IPS-NIHi11 (cell line): Measurements from ENCODE around the gene IFT20.
"Not testable (repeated sequence)": the region's sequence is repeated elsewhere in the genome, so short reads cannot be mapped to it uniquely, and the experiment has no call there.

Experiments used
- DNase-seq: peaks from one replicate; pipeline ENCODE4 v3.0.0; 2012; ENCODE audit warnings: mixed read lengths, low spot score

The IFT20 gene

GRCh38 chr17:28315846-28316705, 19.2 kb downstream of the IFT20 start:
- DNase-seq, result no peak

GRCh38 chr17:28313841-28314240, 21.4 kb downstream of the IFT20 start:
- no peak for DNase-seq

GRCh38 chr17:28306954-28307401, 28.3 kb downstream of the IFT20 start:
- peak; percentile 13 for DNase-seq

GRCh38 chr17:28298449-28298848, 36.8 kb downstream of the IFT20 start:
- no peak for DNase-seq

GRCh38 chr17:28295677-28296578, 39.3 kb downstream of the IFT20 start:
- DNase-seq, result no peak

- no peak for DNase-seq
Observed at GRCh38 chr17:28293994-28294393, 41.3 kb downstream of the IFT20 start.

- not testable (repeated sequence) for DNase-seq
Observed at GRCh38 chr17:28292878-28293277, 42.4 kb downstream of the IFT20 start.

GRCh38 chr17:28291780-28292330, 43.4 kb downstream of the IFT20 start:
- no peak for DNase-seq

GRCh38 chr17:28290703-28291102, 44.6 kb downstream of the IFT20 start:
- DNase-seq, result no peak

GRCh38 chr17:28285965-28286364, 49.3 kb downstream of the IFT20 start:
- DNase-seq, result no peak

- DNase-seq, result no peak
Observed at GRCh38 chr17:28282596-28282995, 52.7 kb downstream of the IFT20 start.

GRCh38 chr17:28280826-28281225, 54.4 kb downstream of the IFT20 start:
- DNase-seq, result no peak

- DNase-seq, result no peak
Observed at GRCh38 chr17:28279411-28279810, 55.9 kb downstream of the IFT20 start.
